Neuronal stem cell (in vitro differentiated cells): Measurements from ENCODE around the gene CHKA.
A peak's percentile ranks its signal among the peaks of the same experiment; 100 is the strongest.

Source experiments
- DNase-seq: peaks from one replicate; pipeline ENCODE4 v3.0.0-alpha.2; 2013; ENCODE audit warnings: low spot score
- H2AFZ ChIP-seq: one replicate; pipeline ENCODE4 v1.6.1; 2013; ENCODE audit warnings: mild to moderate bottlenecking, low read length, inconsistent platforms
- H2AK5ac ChIP-seq: 2 replicates; pipeline ENCODE4 v1.6.1; 2013; ENCODE audit warnings: low read depth, mild to moderate bottlenecking, inconsistent platforms, low read length, moderate library complexity, mixed read lengths
- H2BK120ac ChIP-seq: 2 replicates; pipeline ENCODE4 v1.6.1; 2013; ENCODE audit warnings: low read depth, mild to moderate bottlenecking, inconsistent platforms, low read length, moderate library complexity, mixed read lengths
- H2BK12ac ChIP-seq: one replicate; pipeline ENCODE4 v1.6.1; 2013; ENCODE audit warnings: low read length, inconsistent platforms
- H2BK15ac ChIP-seq: 2 replicates; pipeline ENCODE4 v1.6.1; 2013; ENCODE audit warnings: mild to moderate bottlenecking, low read length, inconsistent platforms, mixed read lengths
- H2BK5ac ChIP-seq: one replicate; pipeline ENCODE4 v1.6.1; 2013; ENCODE audit warnings: inconsistent platforms, mild to moderate bottlenecking, low read length, moderate library complexity
- H3K14ac ChIP-seq: one replicate; pipeline ENCODE4 v1.6.1; 2013; ENCODE audit warnings: low read length, inconsistent platforms
- H3K18ac ChIP-seq: 2 replicates; pipeline ENCODE4 v1.6.1; 2013; ENCODE audit warnings: low read length, inconsistent platforms
- H3K23ac ChIP-seq: 2 replicates; pipeline ENCODE4 v1.6.1; 2013; ENCODE audit warnings: low read depth, mild to moderate bottlenecking, mixed read lengths, low read length, inconsistent platforms; ENCODE audit not compliant: poor library complexity
- H3K27ac ChIP-seq: replicated peaks from 3 replicates; pipeline ENCODE4 v1.5.1; 2013; ENCODE audit warnings: low read length, inconsistent platforms
- H3K27me3 ChIP-seq, 3 experiments: 2 replicates each; pipeline ENCODE4 v1.6.1; 2013; ENCODE audit warnings: low read length in 3 of 3, mild to moderate bottlenecking in 2 of 3, inconsistent platforms in 1 of 3, low read depth in 1 of 3, mixed read lengths in 1 of 3, moderate library complexity in 1 of 3; ENCODE audit not compliant: control insufficient read depth in 3 of 3, insufficient read depth in 3 of 3
- H3K36me3 ChIP-seq, 2 donors: replicated peaks in 1 of 2; 2 replicates each; pipeline ENCODE4 v1.6.1; 2013; ENCODE audit warnings: low read length in 2 of 2; ENCODE audit not compliant: control insufficient read depth in 2 of 2, insufficient read depth in 2 of 2
- H3K4ac ChIP-seq: 2 replicates; pipeline ENCODE4 v1.6.1; 2013; ENCODE audit warnings: inconsistent platforms, mild to moderate bottlenecking, low read length, moderate library complexity
- H3K4me1 ChIP-seq, 2 donors: 1 replicate in 1 of 2; 2 replicates in 1 of 2; pipeline ENCODE4 v1.6.1; 2013; ENCODE audit warnings: low read length in 2 of 2, low read depth in 1 of 2; ENCODE audit not compliant: control insufficient read depth in 2 of 2, insufficient read depth in 1 of 2
- H3K4me2 ChIP-seq: one replicate; pipeline ENCODE4 v1.6.1; 2013; ENCODE audit warnings: mild to moderate bottlenecking, low read length, inconsistent platforms; ENCODE audit not compliant: insufficient read depth, poor library complexity, severe bottlenecking
- H3K4me3 ChIP-seq, 2 donors: 2 replicates each; pipeline ENCODE4 v1.5.1; 2013; ENCODE audit warnings: low read length in 2 of 2, mild to moderate bottlenecking in 2 of 2, inconsistent platforms in 1 of 2, moderate library complexity in 1 of 2
- H3K79me1 ChIP-seq: one replicate; pipeline ENCODE4 v1.6.1; 2013; ENCODE audit warnings: low read depth, mild to moderate bottlenecking, inconsistent platforms, low read length, moderate library complexity
- H3K9ac ChIP-seq: one replicate; pipeline ENCODE4 v1.6.1; 2013; ENCODE audit warnings: mild to moderate bottlenecking, low read depth, low read length, inconsistent platforms; ENCODE audit not compliant: poor library complexity
- H3K9me3 ChIP-seq, 2 donors: replicated peaks in 1 of 2; 2 replicates each; pipeline versions ENCODE3 to v1.6.1; 2013; ENCODE audit warnings: low read length in 2 of 2, mild to moderate bottlenecking in 2 of 2, inconsistent platforms in 1 of 2, low read depth in 1 of 2, mixed read lengths in 1 of 2, moderate library complexity in 1 of 2; ENCODE audit not compliant: control insufficient read depth in 2 of 2, insufficient read depth in 1 of 2
- H4K8ac ChIP-seq: one replicate; pipeline ENCODE4 v1.6.1; 2013; ENCODE audit warnings: low read depth, mild to moderate bottlenecking, inconsistent platforms, low read length, moderate library complexity
- H4K91ac ChIP-seq: one replicate; pipeline ENCODE4 v1.6.1; 2013; ENCODE audit warnings: low read length, low read depth, mild to moderate bottlenecking, inconsistent platforms; ENCODE audit not compliant: poor library complexity
- WGBS, 2 donors: extraction: QIAGEN DNeasy Blood & Tissue Kit; methylation state at CpG; one replicate each; pipeline ENCODE4 v1.1.7; 2013; ENCODE audit warnings: missing lambda C conversion rate in 2 of 2, mixed read lengths in 1 of 2; ENCODE audit not compliant: insufficient read length in 2 of 2, insufficient replicate concordance in 1 of 2; ENCODE audit errors: extremely low coverage in 2 of 2; 5-methylcytosine and 5-hydroxymethylcytosine counted together

CHKA gene

DNA sequence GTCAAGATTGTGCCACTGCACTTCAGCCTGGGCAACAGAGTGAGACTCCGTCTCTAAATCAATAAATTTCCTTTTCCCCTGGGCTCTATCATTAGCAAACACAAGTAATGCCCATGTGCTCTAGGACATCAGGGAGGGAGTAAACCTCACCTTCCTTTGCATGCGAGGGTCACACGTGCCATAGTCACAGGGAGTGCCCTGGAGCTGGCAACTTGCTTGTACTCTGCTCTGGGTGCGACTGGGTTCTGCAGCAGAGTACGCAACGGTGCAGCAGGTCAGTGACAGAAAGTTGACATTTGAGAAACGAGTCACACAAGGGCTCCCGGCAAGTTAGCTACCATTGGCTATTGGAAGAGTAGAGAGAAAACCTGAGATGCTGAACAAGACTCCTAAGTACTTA lies 32.6 kb upstream of the CHKA start:
- Histone ChIP-seq H3K27ac (no peak overlapping the region), H2BK12ac (no peak overlapping the region), H2BK120ac (no peak overlapping the region), H3K23ac (no peak overlapping the region), H3K14ac (no peak overlapping the region), H3K9me3 (no peaks in the 10 kb centered on the region), H2BK15ac (no peak overlapping the region), H4K91ac (no peak overlapping the region), H3K18ac (no peak overlapping the region), H2BK5ac (no peak overlapping the region), H3K4me3 (peak overlapping the region in 1 of 2 donors; percentile 53), H2AK5ac (no peak overlapping the region), H3K4me1 (peaks cover 0 to 5% of the 10 kb centered on the region in 2 donors), H3K79me1 (no peaks in the 10 kb centered on the region), H3K27me3 (no peaks in the 10 kb centered on the region), H3K9ac (no peak overlapping the region), H3K4me2 (no peak overlapping the region), H4K8ac (no peak overlapping the region), H2AFZ (no peak overlapping the region), H3K4ac (no peak overlapping the region), H3K36me3 (peaks cover 5 to 34% of the 10 kb centered on the region in 2 donors)
- no peak for DNase-seq
- no CpG with 5 or more reads among the region's 8 CpGs for WGBS, 2 donors

DNA sequence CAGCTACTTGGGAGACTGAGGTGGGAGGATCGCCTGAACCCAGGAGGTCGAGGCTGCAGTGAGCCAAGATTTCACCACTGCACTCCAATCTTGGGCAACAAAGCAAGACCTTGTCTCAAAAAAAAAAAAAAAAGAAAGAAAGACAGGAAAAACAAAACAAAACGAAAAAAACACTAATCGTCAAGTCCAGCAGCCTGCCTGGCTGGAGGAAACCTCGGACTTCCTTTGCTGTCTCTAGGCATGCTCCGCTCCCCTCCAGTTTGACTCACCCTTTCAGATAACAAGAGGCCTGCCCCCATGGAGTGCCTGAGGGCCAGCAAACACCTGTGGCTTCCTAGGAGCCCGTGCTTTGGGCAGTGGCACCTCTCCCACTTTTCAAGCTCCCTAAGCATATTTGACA lies 28.8 kb upstream of the CHKA start:
- Histone ChIP-seq H3K9me3 (no peaks in the 10 kb centered on the region), H3K14ac (no peak overlapping the region), H2AFZ (no peak overlapping the region), H3K4me1 (peaks cover 0 to 7% of the 10 kb centered on the region in 2 donors), H2BK15ac (no peak overlapping the region), H3K23ac (no peak overlapping the region), H3K4me3 (no peak overlapping the region), H4K91ac (no peak overlapping the region), H3K79me1 (peaks cover under 1% of the 10 kb centered on the region), H3K27ac (no peak overlapping the region), H3K36me3 (peaks cover 0 to 3% of the 10 kb centered on the region in 2 donors), H2AK5ac (no peak overlapping the region), H3K9ac (no peak overlapping the region), H3K27me3 (peaks cover 0 to 4% (median 0%) of the 10 kb centered on the region in 3 experiments), H4K8ac (no peak overlapping the region), H2BK12ac (no peak overlapping the region), H3K4ac (no peak overlapping the region), H2BK5ac (no peak overlapping the region), H3K18ac (no peak overlapping the region), H3K4me2 (no peak overlapping the region), H2BK120ac (no peak overlapping the region)
- no CpG with 5 or more reads among the region's 7 CpGs for WGBS, 2 donors
- no peak for DNase-seq

DNA sequence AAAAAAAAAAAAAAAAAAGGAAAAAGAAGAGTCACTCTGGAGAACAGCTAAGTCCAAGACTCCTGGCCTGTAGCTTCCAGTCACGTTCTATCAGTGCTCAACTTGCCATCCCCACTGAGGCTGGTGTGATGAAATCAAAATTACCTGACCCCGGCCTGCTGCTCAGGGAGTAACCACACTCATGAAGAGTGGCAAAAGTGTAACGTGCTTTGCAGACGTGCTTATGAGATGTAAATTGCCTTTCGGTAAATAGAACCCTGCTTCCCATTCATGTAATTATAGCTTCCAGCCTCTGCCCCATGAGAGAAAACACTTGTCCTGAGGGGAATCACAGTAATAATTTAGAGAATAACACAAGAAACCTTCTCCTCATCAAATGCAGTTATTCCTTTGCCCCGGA lies 28.2 kb upstream of the CHKA start:
- Histone ChIP-seq H3K9me3 (no peaks in the 10 kb centered on the region), H3K79me1 (peaks cover 1% of the 10 kb centered on the region), H4K91ac (no peak overlapping the region), H2AK5ac (no peak overlapping the region), H2BK120ac (no peak overlapping the region), H4K8ac (no peak overlapping the region), H3K4ac (no peak overlapping the region), H3K18ac (no peak overlapping the region), H3K4me2 (no peak overlapping the region), H2BK12ac (no peak overlapping the region), H3K36me3 (no peaks in the 10 kb centered on the region), H3K27me3 (peaks cover 0 to 5% (median 0%) of the 10 kb centered on the region in 3 experiments), H3K23ac (no peak overlapping the region), H2BK5ac (no peak overlapping the region), H3K4me1 (peaks cover 0 to 7% of the 10 kb centered on the region in 2 donors), H2AFZ (no peak overlapping the region), H3K14ac (no peak overlapping the region), H3K4me3 (no peak overlapping the region), H3K9ac (no peak overlapping the region), H3K27ac (no peak overlapping the region), H2BK15ac (no peak overlapping the region)
- WGBS, 2 donors = no CpG with 5 or more reads among the region's 6 CpGs
- no peak for DNase-seq

DNA sequence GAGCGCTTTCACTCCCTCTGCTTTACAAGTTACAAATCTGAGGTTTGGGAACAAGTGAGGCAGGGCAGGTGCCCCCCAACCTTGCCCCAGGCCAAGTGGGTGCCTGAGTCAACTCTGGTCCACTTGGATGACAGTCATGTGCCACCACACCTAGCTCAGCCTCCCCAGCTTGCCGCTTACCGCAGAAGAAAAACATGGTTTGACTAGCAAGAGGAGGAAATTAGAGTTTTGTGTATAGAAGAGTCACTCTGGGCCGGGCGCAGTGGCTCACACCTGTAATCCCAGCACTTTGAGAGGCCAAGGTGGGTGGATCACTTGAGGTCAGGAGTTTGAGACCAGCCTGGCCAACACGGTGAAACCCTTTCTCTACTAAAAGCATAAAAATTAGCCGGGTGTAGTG lies 27.7 kb upstream of the CHKA start:
- H3K14ac ChIP-seq = no peak overlapping the region
- no peak for DNase-seq
- no peak overlapping the region for H4K91ac ChIP-seq
- no peak overlapping the region for H3K27ac ChIP-seq
- H2BK5ac ChIP-seq = peak overlapping the region; percentile 62
- WGBS, 2 donors = no CpG with 5 or more reads among the region's 7 CpGs
- H2BK120ac ChIP-seq = no peak overlapping the region
- H3K9ac ChIP-seq = no peak overlapping the region
- H3K4ac ChIP-seq = no peak overlapping the region
- peaks cover 0 to 5% (median 0%) of the 10 kb centered on the region in 3 experiments for H3K27me3 ChIP-seq
- H3K18ac ChIP-seq = no peak overlapping the region
- no peak overlapping the region for H4K8ac ChIP-seq
- no peak overlapping the region for H3K4me3 ChIP-seq
- H3K4me2 ChIP-seq = no peak overlapping the region
- no peak overlapping the region for H2AK5ac ChIP-seq
- no peak overlapping the region for H3K23ac ChIP-seq
- H3K9me3 ChIP-seq = no peaks in the 10 kb centered on the region
- peaks cover 0 to 7% of the 10 kb centered on the region in 2 donors for H3K4me1 ChIP-seq
- H2AFZ ChIP-seq = no peak overlapping the region
- H2BK12ac ChIP-seq = no peak overlapping the region
- H3K79me1 ChIP-seq = peaks cover 1% of the 10 kb centered on the region
- H3K36me3 ChIP-seq = no peaks in the 10 kb centered on the region
- no peak overlapping the region for H2BK15ac ChIP-seq
